A673 (cell line): ENCODE data around the gene PARVB.

Source experiments
- CTCF ChIP-seq: fragments of 300-800, 200-600 bp; sonication (generic); conservative IDR thresholded peaks from 2 replicates; pipeline ENCODE4 v1.5.1; 2017; ENCODE audit warnings: low read depth, mild to moderate bottlenecking, antibody characterized with exemption, low read length, moderate library complexity, mixed read lengths
- EZH2 ChIP-seq: fragments of 200-600 bp; sonication (generic); IDR thresholded peaks from 2 replicates; pipeline ENCODE4 v1.6.1; 2017; ENCODE audit warnings: borderline replicate concordance, low read depth, mild to moderate bottlenecking, mixed read lengths, antibody characterized with exemption, low read length; ENCODE audit not compliant: poor library complexity, severe bottlenecking

GRCh38 chr22:44136786-44137185, 112.7 kb downstream of the PARVB start:
- TF ChIP-seq EZH2 (no peak), CTCF (no peak)
